HEK293T (cell line): ENCODE results near the gene KRTAP2-3.
"Not testable (repeated sequence)": the region's sequence is repeated elsewhere in the genome, so short reads cannot be mapped to it uniquely, and the experiment has no call there.

ENCODE experiments used
- ARNT ChIP-seq: fragments of 450-650 bp; IDR thresholded peaks from 2 replicates; pipeline ENCODE4 v1.6.1; 2017; ENCODE audit warnings: mild to moderate bottlenecking
- BHLHE40 ChIP-seq: fragments of 450-650 bp; IDR thresholded peaks from 2 replicates; pipeline ENCODE4 v1.6.1; 2016; ENCODE audit warnings: mild to moderate bottlenecking, moderate library complexity, borderline replicate concordance
- FOXA1 ChIP-seq: fragments of 450-650 bp; IDR thresholded peaks from 2 replicates; pipeline ENCODE4 v1.6.1; 2016; ENCODE audit warnings: mild to moderate bottlenecking
- FOXK2 ChIP-seq: fragments of 450-650 bp; IDR thresholded peaks from 2 replicates; pipeline ENCODE4 v1.6.1; 2016; ENCODE audit warnings: mild to moderate bottlenecking
- FOXM1 ChIP-seq: fragments of 450-650 bp; IDR thresholded peaks from 2 replicates; pipeline ENCODE4 v1.6.1; 2017; ENCODE audit warnings: mild to moderate bottlenecking, borderline replicate concordance
- HDGF ChIP-seq: fragments of 450-650 bp; IDR thresholded peaks from 2 replicates; pipeline ENCODE4 v1.6.1; 2017; ENCODE audit warnings: antibody characterized with exemption, borderline replicate concordance
- LEF1 ChIP-seq: fragments of 450-650 bp; IDR thresholded peaks from 2 replicates; pipeline ENCODE4 v1.6.1; 2017; ENCODE audit warnings: mild to moderate bottlenecking, borderline replicate concordance
- NFRKB ChIP-seq: fragments of 450-650 bp; IDR thresholded peaks from 2 replicates; pipeline ENCODE4 v1.6.1; 2016; ENCODE audit warnings: mild to moderate bottlenecking, moderate library complexity
- SUZ12 ChIP-seq: fragments of 450-650 bp; IDR thresholded peaks from 2 replicates; pipeline ENCODE4 v1.6.1; 2016; ENCODE audit warnings: mild to moderate bottlenecking
- TARDBP ChIP-seq: fragments of 450-650 bp; IDR thresholded peaks from 2 replicates; pipeline ENCODE4 v1.6.1; 2016
- ZNF384 ChIP-seq: fragments of 450-650 bp; IDR thresholded peaks from 2 replicates; pipeline ENCODE4 v1.6.1; 2016
- TF ChIP-seq, protein P1 (sequence below): fragments of 450-650 bp; IDR thresholded peaks from 2 replicates; pipeline ENCODE4 v1.6.1; 2016

DNA sequence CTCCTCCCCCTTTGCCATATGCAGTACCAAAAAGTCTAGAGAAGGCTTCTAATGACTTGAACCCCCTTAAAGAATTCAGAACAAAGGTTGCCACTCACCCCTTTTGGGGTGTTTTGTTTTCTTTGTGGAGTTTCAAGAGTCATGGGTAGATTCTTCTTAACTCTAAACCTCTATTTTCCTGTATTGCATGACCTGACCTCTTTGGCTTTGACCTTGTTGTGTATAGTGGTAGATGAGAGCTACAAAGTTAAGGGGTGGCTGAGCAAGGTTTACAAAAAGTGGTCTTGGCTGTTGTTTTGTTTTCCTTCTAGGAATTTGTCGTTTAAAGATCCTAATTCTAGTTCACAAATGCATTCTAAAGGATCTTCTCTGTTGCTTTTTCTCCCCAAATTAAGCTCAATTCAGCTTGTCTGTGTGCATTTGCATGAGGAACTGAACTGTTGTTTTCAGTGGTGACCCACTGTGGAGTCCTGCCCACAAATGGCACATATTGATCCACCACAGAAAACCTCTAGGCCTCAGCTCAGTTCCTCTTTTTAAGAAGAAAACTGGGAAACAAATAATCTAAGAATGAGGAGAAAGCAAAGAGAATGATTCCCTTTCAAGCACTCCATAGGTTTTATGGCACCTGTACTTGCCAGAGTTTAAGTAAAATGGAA, 48.9 kb upstream of the KRTAP2-3 start:
- not testable (repeated sequence) for TF ChIP-seq HDGF, NFRKB, FOXA1, ZNF384, ARNT, BHLHE40, LEF1, FOXK2, TARDBP, SUZ12, FOXM1
- TF ChIP-seq, protein P1, sequence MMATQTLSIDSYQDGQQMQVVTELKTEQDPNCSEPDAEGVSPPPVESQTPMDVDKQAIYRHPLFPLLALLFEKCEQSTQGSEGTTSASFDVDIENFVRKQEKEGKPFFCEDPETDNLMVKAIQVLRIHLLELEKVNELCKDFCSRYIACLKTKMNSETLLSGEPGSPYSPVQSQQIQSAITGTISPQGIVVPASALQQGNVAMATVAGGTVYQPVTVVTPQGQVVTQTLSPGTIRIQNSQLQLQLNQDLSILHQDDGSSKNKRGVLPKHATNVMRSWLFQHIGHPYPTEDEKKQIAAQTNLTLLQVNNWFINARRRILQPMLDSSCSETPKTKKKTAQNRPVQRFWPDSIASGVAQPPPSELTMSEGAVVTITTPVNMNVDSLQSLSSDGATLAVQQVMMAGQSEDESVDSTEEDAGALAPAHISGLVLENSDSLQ = not testable (repeated sequence)
